Small intestine (tissue), 7 donors: Measurements from ENCODE around the gene ZNF484. TPM values are rescaled to one million over a fixed set of nuclear protein-coding genes. Genes with fewer than 3 reads are reported as not detected.
A peak's percentile ranks its signal among the peaks of the same experiment; 100 is the strongest.
"Not testable (repeated sequence)": the region's sequence is repeated elsewhere in the genome, so short reads cannot be mapped to it uniquely, and the experiment has no call there.

Experiments
- DNase-seq, 2 donors: peaks; one replicate each; pipeline versions ENCODE4 v3.0.0 to v3.0.0-alpha.2; 2013
- FAIRE-seq: peaks from 2 replicates; lab custom pipeline; 2012; peaks lifted over from hg19 to GRCh38; lab: Jason Lieb, UNC
- H3K27ac ChIP-seq, 3 donors: one replicate each; pipeline ENCODE4 v1.5.1; 2013; ENCODE audit warnings: low read length in 2 of 3, mild to moderate bottlenecking in 2 of 3, control low read depth in 1 of 3, inconsistent platforms in 1 of 3, low read depth in 1 of 3, moderate library complexity in 1 of 3
- H3K27me3 ChIP-seq, 3 donors: one replicate each; pipeline ENCODE4 v1.6.1; 2013; ENCODE audit warnings: low read length in 3 of 3, inconsistent platforms in 1 of 3; ENCODE audit not compliant: control insufficient read depth in 3 of 3, insufficient read depth in 3 of 3
- H3K36me3 ChIP-seq, 3 donors: one replicate each; pipeline ENCODE4 v1.6.1; 2013; ENCODE audit warnings: low read length in 3 of 3, inconsistent platforms in 1 of 3, low read depth in 1 of 3, mild to moderate bottlenecking in 1 of 3, moderate library complexity in 1 of 3; ENCODE audit not compliant: control insufficient read depth in 3 of 3, insufficient read depth in 2 of 3
- H3K4me1 ChIP-seq, 3 donors: one replicate each; pipeline ENCODE4 v1.6.1; 2013; ENCODE audit warnings: low read length in 2 of 3, inconsistent platforms in 1 of 3, low read depth in 1 of 3, mild to moderate bottlenecking in 1 of 3, moderate library complexity in 1 of 3; ENCODE audit not compliant: control insufficient read depth in 3 of 3, insufficient read depth in 2 of 3
- H3K4me3 ChIP-seq, 3 donors: one replicate each; pipeline ENCODE4 v1.5.1; 2013; ENCODE audit warnings: low read length in 3 of 3, control low read depth in 1 of 3, inconsistent platforms in 1 of 3, low read depth in 1 of 3, mild to moderate bottlenecking in 1 of 3, moderate library complexity in 1 of 3
- H3K9me3 ChIP-seq, 2 donors: one replicate each; pipeline ENCODE4 v1.6.1; 2013; ENCODE audit warnings: low read depth in 1 of 2, low read length in 1 of 2; ENCODE audit not compliant: control insufficient read depth in 2 of 2, insufficient read depth in 1 of 2
- WGBS, 3 donors: extraction: QIAGEN DNeasy Blood & Tissue Kit; methylation state at CpG; one replicate each; pipeline ENCODE4 v1.1.7; 2013; 5-methylcytosine and 5-hydroxymethylcytosine counted together
- polyA plus RNA-seq, 4 donors: library from polyadenylated mRNA; stranded (reverse) in 3 of 4; unstranded in 1 of 4; fragments of 200-250 nt in 3 of 4; fragments of 120-200 nt in 1 of 4; gene quantifications; one replicate each; pipeline versions ENCODE4 v1.2.1 to v1.2.3, GENCODE V29; 2013
- donor health status: healthy with polysubstance abuse.
- donor health status: control.
- donor health status: control.
- donor health status: Bipolar disorder and iron deficiency.
- donor health status: healthy.

The ZNF484 gene
- polyA plus RNA-seq, 4 donors = 1.1 to 6.4 (median 1.4) TPM

DNA sequence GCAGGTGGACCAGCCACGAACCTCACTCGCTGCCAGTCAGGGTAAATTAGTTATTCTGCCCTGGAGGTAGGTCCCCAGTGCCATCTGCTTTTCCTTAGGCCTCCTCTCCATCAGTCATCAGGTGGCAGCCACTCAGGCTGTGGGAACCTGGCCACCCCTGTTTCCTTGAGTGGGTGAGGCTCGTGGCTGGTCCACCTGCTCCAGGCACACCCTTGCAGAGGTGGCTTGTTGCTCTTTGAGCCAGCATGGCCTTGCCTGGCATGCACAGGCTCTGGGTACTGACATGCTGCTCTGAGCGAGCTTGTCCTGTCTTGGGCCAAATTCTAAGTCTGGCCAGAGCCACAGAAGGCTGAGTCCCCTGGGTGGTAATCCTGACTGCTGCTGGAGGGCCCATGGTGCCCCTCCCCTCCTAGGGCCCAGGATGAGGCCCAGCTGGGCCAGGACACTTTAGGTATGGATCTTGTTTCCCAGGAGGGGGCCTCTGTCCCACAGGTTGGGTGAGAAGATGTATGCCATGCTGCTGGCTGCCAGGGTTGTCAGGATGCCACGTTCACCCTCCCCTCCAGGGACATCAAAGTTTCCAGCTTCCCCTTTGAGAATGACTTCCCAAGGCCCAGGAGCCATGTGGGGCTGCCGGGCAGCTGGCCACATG, 17.0 kb upstream of the ZNF484 start:
- H3K4me1 ChIP-seq = peaks cover 0 to 15% (median 3%) of the 10 kb centered on the region in 3 donors
- H3K27ac ChIP-seq = no peak overlapping the region
- H3K36me3 ChIP-seq = no peaks in the 10 kb centered on the region
- H3K4me3 ChIP-seq = no peak overlapping the region
- H3K9me3 ChIP-seq = no peaks in the 10 kb centered on the region
- FAIRE-seq = no peak
- H3K27me3 ChIP-seq = no peaks in the 10 kb centered on the region
- no peak for DNase-seq
- 72 to 81% (median 79%) methylated on average over 6 of the region's 6 CpGs for WGBS, 3 donors

DNA sequence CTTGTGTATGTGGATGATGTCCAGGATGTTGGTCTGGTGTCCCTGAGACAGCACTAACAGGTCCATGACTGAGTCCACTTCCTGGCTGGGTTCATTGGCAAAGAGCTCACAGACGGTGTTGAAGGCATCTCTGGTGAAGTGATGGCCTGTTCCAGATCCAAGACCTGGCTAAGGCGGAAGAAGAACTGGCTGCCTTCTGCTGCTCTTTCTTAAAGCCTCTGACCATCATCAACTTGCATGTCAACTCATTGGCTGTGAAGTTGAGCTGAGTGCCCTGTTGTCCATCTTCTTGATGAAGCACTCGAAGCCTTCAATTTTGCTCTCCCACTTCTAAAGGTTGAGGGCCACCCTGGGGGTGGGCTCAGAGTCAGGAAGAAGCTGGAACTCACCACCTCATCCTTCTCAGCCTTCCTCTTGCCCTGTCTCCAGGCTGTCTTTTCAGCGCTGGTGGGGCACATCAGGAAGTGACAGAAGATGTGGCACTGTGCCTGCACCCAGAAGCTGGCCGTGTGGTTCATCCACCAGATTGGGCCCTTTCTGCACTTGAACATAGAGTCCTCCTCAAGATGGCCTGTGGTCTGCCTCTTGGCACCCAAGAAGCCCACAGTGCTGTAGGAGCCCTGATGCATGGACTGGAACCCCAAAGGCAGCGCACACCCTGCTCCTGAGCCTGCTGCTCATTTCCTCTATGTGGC, 16.2 kb upstream of the ZNF484 start:
- not testable (repeated sequence) for H3K27me3 ChIP-seq, H3K27ac ChIP-seq, H3K4me3 ChIP-seq, FAIRE-seq, H3K36me3 ChIP-seq, DNase-seq, H3K9me3 ChIP-seq
- H3K4me1 ChIP-seq = peaks cover 0 to 15% (median 3%) of the 10 kb centered on the region in 3 donors
- WGBS, 3 donors = 92 to 98% (median 95%) methylated on average over 6 of the region's 6 CpGs

DNA sequence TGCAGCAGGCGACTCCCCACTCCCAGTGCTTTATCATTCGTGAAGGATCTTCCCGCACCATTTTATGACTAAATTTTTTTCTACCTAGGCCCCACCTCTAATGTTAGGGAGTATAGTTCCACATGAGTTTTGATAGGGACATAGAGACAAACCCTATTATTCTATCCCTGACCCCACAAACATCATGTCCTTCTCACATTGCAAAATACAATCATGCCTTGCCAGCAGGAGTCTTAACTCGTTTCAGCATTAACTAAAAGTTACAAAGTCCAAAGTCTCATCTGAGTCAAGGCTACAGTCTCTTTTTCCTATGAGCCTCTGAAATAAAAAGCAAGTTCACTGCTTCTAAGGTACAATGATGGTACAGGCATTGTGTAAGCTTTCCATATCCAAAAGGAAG, 14.4 kb upstream of the ZNF484 start:
- not testable (repeated sequence) for H3K4me3 ChIP-seq, H3K36me3 ChIP-seq, FAIRE-seq, H3K27me3 ChIP-seq, H3K9me3 ChIP-seq
- Histone ChIP-seq H3K27ac (peak overlapping the region in 1 of 3 donors; percentile 30), H3K4me1 (peaks cover 0 to 12% (median 3%) of the 10 kb centered on the region in 3 donors)
- peak; percentile 63 to 75 for DNase-seq
- WGBS, 3 donors = 21 to 63% (median 36%) methylated on average over 4 of the region's 4 CpGs

DNA sequence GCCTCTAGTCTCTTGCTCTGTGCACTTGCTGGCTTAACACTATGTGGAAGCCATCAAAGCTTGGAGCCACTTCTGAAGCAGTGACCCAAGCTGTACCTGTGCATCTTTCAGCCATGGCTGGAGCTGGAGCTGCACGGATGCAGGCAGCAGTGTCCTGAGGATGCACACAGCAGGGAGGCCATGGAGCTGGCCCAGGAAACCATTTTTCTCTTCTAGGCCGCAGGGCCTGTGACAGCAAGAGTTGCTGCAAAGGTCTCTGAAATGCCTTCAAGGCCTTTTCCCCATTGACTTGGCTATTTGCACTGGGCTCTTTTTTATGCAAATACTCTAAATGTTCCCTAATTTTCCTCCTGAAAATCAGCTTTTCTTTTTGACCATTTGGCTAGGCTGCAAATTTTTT, 12.9 kb upstream of the ZNF484 start:
- Histone ChIP-seq H3K27me3 (peaks cover 0 to 2% (median 0%) of the 10 kb centered on the region in 3 donors), H3K9me3 (no peaks in the 10 kb centered on the region), H3K4me3 (no peak overlapping the region), H3K36me3 (no peaks in the 10 kb centered on the region), H3K27ac (no peak overlapping the region), H3K4me1 (peaks cover 0 to 12% (median 3%) of the 10 kb centered on the region in 3 donors)
- WGBS, 3 donors = 81 to 96% (median 83%) methylated on average over 2 of the region's 2 CpGs
- DNase-seq (no peak), FAIRE-seq (no peak)

DNA sequence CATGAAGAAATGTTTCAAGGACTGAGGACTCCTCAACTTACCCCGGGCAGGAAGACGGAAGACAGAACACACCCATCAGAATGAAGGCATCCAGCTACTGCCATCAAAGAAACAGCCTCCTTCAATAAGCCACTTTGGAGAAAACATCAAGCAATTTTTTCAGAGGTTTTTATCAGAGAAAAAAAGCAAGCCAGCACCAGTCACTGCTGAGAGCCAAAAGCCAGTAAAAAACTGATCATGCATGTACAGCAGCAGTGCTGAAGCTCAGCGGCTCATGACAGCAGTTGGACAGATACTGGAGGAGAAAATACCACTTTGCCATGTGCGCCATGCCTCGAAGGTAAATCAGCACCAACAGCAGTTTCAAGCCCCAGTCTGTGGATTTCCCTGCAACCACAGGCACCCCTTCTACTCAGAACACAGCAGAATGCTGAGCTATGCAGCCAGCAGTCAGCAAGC, 10.1 kb upstream of the ZNF484 start:
- Histone ChIP-seq H3K9me3 (no peaks in the 10 kb centered on the region), H3K27me3 (peaks cover 0 to 2% (median 0%) of the 10 kb centered on the region in 3 donors), H3K36me3 (no peaks in the 10 kb centered on the region), H3K27ac (no peak overlapping the region), H3K4me3 (no peak overlapping the region), H3K4me1 (peaks cover 0 to 12% (median 3%) of the 10 kb centered on the region in 3 donors)
- FAIRE-seq (no peak), DNase-seq (no peak)
- 75 to 82% (median 75%) methylated on average over 5 of the region's 5 CpGs for WGBS, 3 donors

DNA sequence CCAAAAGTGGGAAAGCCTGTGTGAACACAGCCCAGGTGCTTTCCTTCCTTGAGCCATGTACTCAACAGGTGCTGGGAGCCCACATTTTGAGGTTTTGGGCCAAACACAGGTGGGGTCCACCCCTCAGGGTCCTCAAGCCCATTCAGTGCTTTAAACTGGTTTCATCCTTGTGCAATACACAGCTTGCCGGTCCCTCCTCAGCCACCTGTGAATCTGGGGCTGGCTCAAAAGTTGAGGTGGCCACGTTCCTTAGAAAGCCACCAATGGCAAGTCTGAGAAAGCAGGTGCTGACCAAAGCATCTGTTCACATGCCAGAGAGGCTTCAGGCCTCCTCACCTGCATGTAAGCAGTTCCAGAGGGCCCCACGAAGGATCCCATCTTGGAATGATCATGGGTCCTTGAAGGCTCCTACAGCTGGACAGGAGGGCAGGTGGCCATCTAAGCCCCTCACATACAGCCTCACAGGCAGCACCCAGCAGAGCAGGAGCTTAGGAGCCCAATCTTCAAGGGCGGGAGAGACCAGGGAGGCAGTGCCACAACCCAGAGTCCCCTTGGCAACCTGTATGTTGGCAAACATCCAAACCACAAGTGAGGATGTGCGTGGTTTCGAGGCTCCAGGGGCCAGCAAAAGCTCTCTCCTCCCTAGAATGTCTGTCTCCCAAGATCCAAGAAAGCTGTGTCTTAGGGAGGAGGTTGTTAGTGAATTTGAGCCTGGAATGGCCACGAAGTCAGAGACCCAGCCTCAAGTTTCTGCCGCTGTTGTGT, 9.2 kb upstream of the ZNF484 start:
- H3K27me3 ChIP-seq = not testable (repeated sequence)

DNA sequence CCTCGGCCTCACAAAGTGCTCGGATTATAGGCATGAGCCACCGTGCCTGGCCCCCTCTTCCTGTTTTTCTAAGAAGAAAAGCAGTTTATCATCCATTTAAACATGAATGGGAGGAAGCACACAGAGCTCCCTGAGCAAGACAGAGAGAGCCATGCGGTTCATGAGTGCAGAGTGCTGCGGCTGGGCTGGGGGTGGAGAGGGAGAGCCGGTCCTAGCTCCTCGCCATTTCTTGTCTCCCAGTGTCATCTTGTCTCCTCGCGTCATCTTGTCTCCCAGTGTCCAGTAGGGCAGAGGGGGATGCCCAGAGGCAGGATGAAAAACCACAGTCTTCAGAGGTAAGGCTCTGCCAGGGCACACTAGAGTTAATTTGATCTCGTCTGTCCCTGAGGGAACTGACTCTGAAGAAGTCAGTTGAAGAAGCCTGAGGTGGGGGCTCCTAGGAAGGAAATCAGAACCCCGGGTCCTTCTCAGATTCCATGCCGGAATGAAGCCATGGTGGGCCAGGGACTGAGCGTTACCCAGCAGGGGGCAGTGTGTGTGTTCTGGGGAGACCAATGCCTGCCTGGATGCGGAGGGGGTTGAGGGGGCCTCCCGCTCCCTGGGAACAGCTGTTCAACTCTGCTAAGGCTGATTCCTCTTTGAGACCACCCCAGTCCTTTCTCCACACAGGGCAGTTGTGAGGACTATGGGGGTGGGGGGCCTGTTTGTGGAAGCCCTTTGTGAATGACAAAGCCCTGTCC, 6.0 kb upstream of the ZNF484 start:
- not testable (repeated sequence) for FAIRE-seq

More for the DNA sequence above, 9.2 kb upstream of the ZNF484 start:
- H3K36me3 ChIP-seq, H3K9me3 ChIP-seq, H3K4me1 ChIP-seq, H3K4me3 ChIP-seq, H3K27ac ChIP-seq, FAIRE-seq, DNase-seq: not testable (repeated sequence)
- WGBS, 3 donors = 68 to 71% (median 68%) methylated on average over 8 of the region's 8 CpGs

DNA sequence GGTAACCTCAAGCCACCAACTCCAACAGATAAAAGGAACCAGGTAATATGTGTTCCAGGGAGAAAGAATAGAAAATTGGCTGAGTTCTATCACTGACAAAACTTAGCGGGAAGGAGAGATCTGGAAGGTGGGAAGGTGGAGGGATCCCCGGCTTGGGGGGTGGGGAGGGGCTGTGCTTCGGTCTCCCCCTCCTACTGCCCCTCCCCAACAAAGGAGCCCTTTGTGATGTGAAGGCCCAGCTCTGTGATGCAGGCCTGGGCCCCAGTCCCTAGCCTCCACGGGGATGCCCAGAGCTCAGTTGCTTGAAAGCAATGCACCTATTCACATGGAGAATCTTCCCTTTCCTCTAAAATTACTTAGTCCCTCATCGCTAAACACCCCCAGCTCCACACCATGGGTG, 4.4 kb upstream of the ZNF484 start:
- Histone ChIP-seq H3K27ac (no peak overlapping the region), H3K4me3 (no peak overlapping the region), H3K27me3 (peaks cover 0 to 2% (median 0%) of the 10 kb centered on the region in 3 donors), H3K36me3 (no peaks in the 10 kb centered on the region), H3K4me1 (no peaks in the 10 kb centered on the region), H3K9me3 (no peaks in the 10 kb centered on the region)
- FAIRE-seq (no peak), DNase-seq (no peak)
- WGBS, 3 donors = 62 to 75% (median 73%) methylated on average over 5 of the region's 5 CpGs

More for the DNA sequence above, 6.0 kb upstream of the ZNF484 start:
- H3K27ac ChIP-seq, H3K9me3 ChIP-seq, H3K4me1 ChIP-seq, H3K27me3 ChIP-seq, H3K36me3 ChIP-seq, DNase-seq, H3K4me3 ChIP-seq: not testable (repeated sequence)
- 81 to 90% (median 88%) methylated on average over 15 of the region's 15 CpGs for WGBS, 3 donors
